Mucosa of stomach (tissue), 1 donor: ENCODE data around the gene CFAP20DC.
"Not testable (repeated sequence)": the region's sequence is repeated elsewhere in the genome, so short reads cannot be mapped to it uniquely, and the experiment has no call there.

ENCODE experiments used
- H3K27me3 ChIP-seq: one replicate; pipeline ENCODE4 v1.7.0; 2013; ENCODE audit warnings: mild to moderate bottlenecking, low read length; ENCODE audit not compliant: control insufficient read depth, insufficient read depth
- H3K36me3 ChIP-seq: one replicate; pipeline ENCODE4 v1.7.0; 2013; ENCODE audit warnings: low read length; ENCODE audit not compliant: control insufficient read depth, insufficient read depth
- H3K4me1 ChIP-seq: one replicate; pipeline ENCODE4 v1.7.0; 2013; ENCODE audit warnings: mild to moderate bottlenecking, low read length; ENCODE audit not compliant: control insufficient read depth, insufficient read depth
- H3K4me3 ChIP-seq: one replicate; pipeline ENCODE4 v1.7.0; 2013; ENCODE audit warnings: low read length
- H3K9ac ChIP-seq: one replicate; pipeline ENCODE4 v1.7.0; 2013; ENCODE audit warnings: mild to moderate bottlenecking, low read length, moderate library complexity
- H3K9me3 ChIP-seq: one replicate; pipeline ENCODE4 v1.7.0; 2013; ENCODE audit warnings: mild to moderate bottlenecking, low read length, moderate library complexity; ENCODE audit not compliant: control insufficient read depth
- donor health status: Pancreatic carcinoma.

Gene CFAP20DC

GRCh38 chr3:59065240-59065639, 15.4 kb upstream of the CFAP20DC start:
- Histone ChIP-seq H3K27me3 (no peaks in the 10 kb centered on the region), H3K4me3 (no peak overlapping the region), H3K4me1 (no peaks in the 10 kb centered on the region), H3K36me3 (no peaks in the 10 kb centered on the region), H3K9me3 (no peaks in the 10 kb centered on the region), H3K9ac (no peak overlapping the region)

- no peaks in the 10 kb centered on the region for H3K9me3 ChIP-seq
- no peak overlapping the region for H3K9ac ChIP-seq
- no peaks in the 10 kb centered on the region for H3K27me3 ChIP-seq
- H3K4me3 ChIP-seq = no peak overlapping the region
- no peaks in the 10 kb centered on the region for H3K36me3 ChIP-seq
- H3K4me1 ChIP-seq = no peaks in the 10 kb centered on the region
Observed at GRCh38 chr3:59064728-59065127, 14.9 kb upstream of the CFAP20DC start.

- H3K9ac ChIP-seq = no peak overlapping the region
Observed at GRCh38 chr3:59064276-59064675, 14.5 kb upstream of the CFAP20DC start.

GRCh38 chr3:59056706-59057105, 6.9 kb upstream of the CFAP20DC start:
- H3K9me3 ChIP-seq = no peaks in the 10 kb centered on the region
- H3K27me3 ChIP-seq = no peaks in the 10 kb centered on the region
- H3K9ac ChIP-seq = no peak overlapping the region
- no peaks in the 10 kb centered on the region for H3K4me1 ChIP-seq
- H3K36me3 ChIP-seq = no peaks in the 10 kb centered on the region
- no peak overlapping the region for H3K4me3 ChIP-seq

More at GRCh38 chr3:59064276-59064675, 14.5 kb upstream of the CFAP20DC start:
- Histone ChIP-seq H3K36me3 (no peaks in the 10 kb centered on the region), H3K27me3 (no peaks in the 10 kb centered on the region), H3K4me1 (no peaks in the 10 kb centered on the region), H3K9me3 (no peaks in the 10 kb centered on the region), H3K4me3 (no peak overlapping the region)

- H3K9ac ChIP-seq = no peak overlapping the region
- H3K4me1 ChIP-seq = peaks cover 4% of the 10 kb centered on the region
- no peak overlapping the region for H3K4me3 ChIP-seq
- no peaks in the 10 kb centered on the region for H3K27me3 ChIP-seq
- no peaks in the 10 kb centered on the region for H3K36me3 ChIP-seq
- no peaks in the 10 kb centered on the region for H3K9me3 ChIP-seq
Observed at GRCh38 chr3:59052803-59053411, 3.1 kb upstream of the CFAP20DC start.

- H3K9ac ChIP-seq, H3K4me1 ChIP-seq, H3K9me3 ChIP-seq, H3K4me3 ChIP-seq, H3K36me3 ChIP-seq, H3K27me3 ChIP-seq: not testable (repeated sequence)
Observed at GRCh38 chr3:59050811-59051414, 1.1 kb upstream of the CFAP20DC start.

GRCh38 chr3:59046839-59047238, 3.0 kb downstream of the CFAP20DC start:
- no peaks in the 10 kb centered on the region for H3K9me3 ChIP-seq
- H3K4me3 ChIP-seq = no peak overlapping the region
- H3K27me3 ChIP-seq = no peaks in the 10 kb centered on the region
- no peak overlapping the region for H3K9ac ChIP-seq
- peaks cover 4% of the 10 kb centered on the region for H3K4me1 ChIP-seq
- no peaks in the 10 kb centered on the region for H3K36me3 ChIP-seq

GRCh38 chr3:59043391-59043790, 6.4 kb downstream of the CFAP20DC start:
- H3K27me3 ChIP-seq = no peaks in the 10 kb centered on the region
- no peak overlapping the region for H3K4me3 ChIP-seq
- no peaks in the 10 kb centered on the region for H3K36me3 ChIP-seq
- H3K9ac ChIP-seq = no peak overlapping the region
- no peaks in the 10 kb centered on the region for H3K9me3 ChIP-seq
- no peaks in the 10 kb centered on the region for H3K4me1 ChIP-seq

- Histone ChIP-seq H3K27me3 (no peaks in the 10 kb centered on the region), H3K36me3 (no peaks in the 10 kb centered on the region), H3K4me3 (no peak overlapping the region), H3K4me1 (no peaks in the 10 kb centered on the region), H3K9me3 (no peaks in the 10 kb centered on the region), H3K9ac (no peak overlapping the region)
Observed at GRCh38 chr3:59040902-59041301, 8.9 kb downstream of the CFAP20DC start.

GRCh38 chr3:59027607-59028006, 22.2 kb downstream of the CFAP20DC start:
- Histone ChIP-seq H3K4me1 (no peaks in the 10 kb centered on the region), H3K9me3 (no peaks in the 10 kb centered on the region), H3K4me3 (no peak overlapping the region), H3K36me3 (no peaks in the 10 kb centered on the region), H3K27me3 (no peaks in the 10 kb centered on the region), H3K9ac (no peak overlapping the region)

GRCh38 chr3:59023612-59024011, 26.2 kb downstream of the CFAP20DC start:
- H3K9ac ChIP-seq = no peak overlapping the region
- no peaks in the 10 kb centered on the region for H3K9me3 ChIP-seq
- no peaks in the 10 kb centered on the region for H3K36me3 ChIP-seq
- no peak overlapping the region for H3K4me3 ChIP-seq
- H3K4me1 ChIP-seq = no peaks in the 10 kb centered on the region
- H3K27me3 ChIP-seq = no peaks in the 10 kb centered on the region

- H3K9ac ChIP-seq = no peak overlapping the region
- H3K27me3 ChIP-seq = no peaks in the 10 kb centered on the region
- no peak overlapping the region for H3K4me3 ChIP-seq
- H3K4me1 ChIP-seq = no peaks in the 10 kb centered on the region
- H3K9me3 ChIP-seq = no peaks in the 10 kb centered on the region
- H3K36me3 ChIP-seq = no peaks in the 10 kb centered on the region
Observed at GRCh38 chr3:59017617-59017984, 32.2 kb downstream of the CFAP20DC start.
